ENCODE results near the gene RHEBL1.

The RHEBL1 gene

DNA sequence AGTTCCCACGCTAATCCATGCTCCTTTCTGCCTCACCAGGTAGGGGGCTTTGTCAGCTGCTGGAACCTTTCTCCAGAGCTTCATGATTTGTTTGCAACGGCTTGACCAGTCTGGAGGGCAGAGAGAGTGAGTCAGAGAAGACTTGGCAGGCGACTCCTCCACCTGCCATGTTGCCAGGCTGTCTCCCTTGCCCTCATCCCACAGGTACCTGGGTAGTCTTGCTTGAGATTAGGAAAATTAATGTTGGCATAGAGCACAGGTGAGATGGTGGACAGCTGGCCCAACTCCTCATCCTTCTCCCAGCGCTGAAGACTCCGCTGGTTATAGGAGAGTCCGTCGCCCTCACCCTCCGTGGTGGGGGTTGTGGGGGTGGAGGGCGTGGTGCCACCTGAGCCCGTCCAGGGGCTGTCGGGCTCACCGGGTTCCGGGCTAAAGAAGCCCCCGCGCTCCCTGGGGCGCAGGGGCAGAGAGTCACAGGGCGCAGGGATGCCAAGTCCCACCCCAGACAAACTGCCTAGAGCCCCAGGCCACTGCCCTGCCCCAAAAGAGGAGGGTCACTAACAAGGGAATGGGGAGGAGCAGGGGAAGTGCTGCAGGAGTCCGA is 27.8 kb downstream of the RHEBL1 start:
- WGBS, 2 donors (ENCODE audit: extremely low coverage in 2 of 2, insufficient read length in 2 of 2, insufficient replicate concordance in 1 of 2), result no CpG with 5 or more reads among the region's 18 CpGs
- Histone ChIP-seq H3K18ac (ENCODE audit: low read length) (no peak overlapping the region), H4K8ac (ENCODE audit: low read depth, low read length) (no peak overlapping the region), H3K4ac (ENCODE audit: low read length) (no peak overlapping the region), H3K27ac (replicated peaks; ENCODE audit: low read length) (no peak overlapping the region), H3K4me3 (ENCODE audit: low read length in 2 of 2) (no peak overlapping the region), H3K36me3 (replicated peaks in 1 of 2; ENCODE audit: control insufficient read depth in 2 of 2, insufficient read depth in 2 of 2, low read length in 2 of 2) (peaks cover 83 to 100% of the 10 kb centered on the region in 2 donors), H4K91ac (ENCODE audit: low read depth, low read length, poor library complexity) (no peak overlapping the region), H3K9ac (ENCODE audit: low read depth, low read length, poor library complexity) (no peak overlapping the region), H3K9me3 (replicated peaks in 1 of 2; ENCODE audit: control insufficient read depth in 2 of 2, insufficient read depth in 1 of 2, low read depth in 1 of 2, low read length in 2 of 2) (no peaks in the 10 kb centered on the region), H3K23ac (ENCODE audit: low read depth, low read length, poor library complexity) (no peak overlapping the region), H2AFZ (ENCODE audit: low read length) (no peak overlapping the region), H2BK120ac (ENCODE audit: low read depth, low read length) (no peak overlapping the region), H3K27me3 (ENCODE audit: control insufficient read depth in 3 of 3, insufficient read depth in 3 of 3, low read depth in 1 of 3, low read length in 3 of 3) (no peaks in the 10 kb centered on the region), H3K79me1 (ENCODE audit: low read depth, low read length) (peaks cover 23% of the 10 kb centered on the region), H2AK5ac (ENCODE audit: low read depth, low read length) (no peak overlapping the region), H2BK5ac (ENCODE audit: low read length) (no peak overlapping the region), H3K4me1 (ENCODE audit: control insufficient read depth in 2 of 2, insufficient read depth in 1 of 2, low read depth in 1 of 2, low read length in 2 of 2) (no peaks in the 10 kb centered on the region), H2BK15ac (ENCODE audit: low read length) (no peak overlapping the region), H2BK12ac (ENCODE audit: low read length) (no peak overlapping the region), H3K4me2 (ENCODE audit: insufficient read depth, low read length, poor library complexity, severe bottlenecking) (no peak overlapping the region), H3K14ac (ENCODE audit: low read length) (no peak overlapping the region)
- no peak for DNase-seq (ENCODE audit: low spot score)

GRCh38 chr12:49041036-49041880 is 28.5 kb downstream of the RHEBL1 start:
- Histone ChIP-seq H4K8ac (ENCODE audit: low read depth, low read length) (no peak overlapping the region), H3K27me3 (ENCODE audit: control insufficient read depth in 3 of 3, insufficient read depth in 3 of 3, low read depth in 1 of 3, low read length in 3 of 3) (no peaks in the 10 kb centered on the region), H3K79me1 (ENCODE audit: low read depth, low read length) (peaks cover 21% of the 10 kb centered on the region), H2BK120ac (ENCODE audit: low read depth, low read length) (no peak overlapping the region), H3K9me3 (replicated peaks in 1 of 2; ENCODE audit: control insufficient read depth in 2 of 2, insufficient read depth in 1 of 2, low read depth in 1 of 2, low read length in 2 of 2) (no peaks in the 10 kb centered on the region), H3K18ac (ENCODE audit: low read length) (no peak overlapping the region), H2BK15ac (ENCODE audit: low read length) (no peak overlapping the region), H3K4ac (ENCODE audit: low read length) (no peak overlapping the region), H2AK5ac (ENCODE audit: low read depth, low read length) (no peak overlapping the region), H3K23ac (ENCODE audit: low read depth, low read length, poor library complexity) (no peak overlapping the region), H3K36me3 (replicated peaks in 1 of 2; ENCODE audit: control insufficient read depth in 2 of 2, insufficient read depth in 2 of 2, low read length in 2 of 2) (peaks cover 80 to 99% of the 10 kb centered on the region in 2 donors), H4K91ac (ENCODE audit: low read depth, low read length, poor library complexity) (no peak overlapping the region), H2BK5ac (ENCODE audit: low read length) (no peak overlapping the region), H3K27ac (replicated peaks; ENCODE audit: low read length) (no peak overlapping the region), H2AFZ (ENCODE audit: low read length) (no peak overlapping the region), H3K4me1 (ENCODE audit: control insufficient read depth in 2 of 2, insufficient read depth in 1 of 2, low read depth in 1 of 2, low read length in 2 of 2) (no peaks in the 10 kb centered on the region), H3K14ac (ENCODE audit: low read length) (no peak overlapping the region), H3K4me2 (ENCODE audit: insufficient read depth, low read length, poor library complexity, severe bottlenecking) (no peak overlapping the region), H2BK12ac (ENCODE audit: low read length) (no peak overlapping the region), H3K9ac (ENCODE audit: low read depth, low read length, poor library complexity) (peak overlapping the region; percentile 21), H3K4me3 (ENCODE audit: low read length in 2 of 2) (no peak overlapping the region)
- DNase-seq (ENCODE audit: low spot score), result no peak
- no CpG with 5 or more reads among the region's 31 CpGs for WGBS, 2 donors (ENCODE audit: extremely low coverage in 2 of 2, insufficient read length in 2 of 2, insufficient replicate concordance in 1 of 2)

DNA sequence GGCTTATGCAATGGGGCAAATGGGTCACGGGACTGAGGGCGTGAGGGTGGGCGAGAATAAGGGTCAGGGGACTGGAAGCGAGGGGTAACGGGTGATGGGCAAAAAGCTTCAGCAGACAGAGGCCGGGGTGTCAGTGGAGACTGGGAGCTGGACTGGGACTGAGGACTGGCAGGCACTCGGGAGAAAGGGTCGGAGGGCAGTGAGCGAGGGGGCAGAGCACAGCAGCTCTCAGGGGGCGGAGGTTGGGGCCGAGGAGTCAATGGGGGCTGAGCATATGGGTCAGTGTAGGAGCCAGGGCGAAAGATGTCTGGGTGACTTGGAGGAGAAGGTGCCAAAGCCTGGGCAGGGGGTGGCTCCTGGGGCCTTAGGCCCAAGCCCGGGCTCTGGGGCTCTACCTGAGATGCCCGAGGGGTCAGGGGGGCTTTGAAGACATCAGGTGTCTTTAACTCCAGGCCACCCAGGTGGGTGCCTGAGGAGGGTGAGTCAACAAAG is 29.4 kb downstream of the RHEBL1 start:
- H2AK5ac ChIP-seq (ENCODE audit: low read depth, low read length), result no peak overlapping the region
- no peak overlapping the region for H3K23ac ChIP-seq (ENCODE audit: low read depth, low read length, poor library complexity)
- H3K4me1 ChIP-seq (ENCODE audit: control insufficient read depth in 2 of 2, insufficient read depth in 1 of 2, low read depth in 1 of 2, low read length in 2 of 2), result no peaks in the 10 kb centered on the region
- no peak for DNase-seq (ENCODE audit: low spot score)
- no peak overlapping the region for H3K14ac ChIP-seq (ENCODE audit: low read length)
- WGBS, 2 donors (ENCODE audit: extremely low coverage in 2 of 2, insufficient read length in 2 of 2, insufficient replicate concordance in 1 of 2), result no CpG with 5 or more reads among the region's 14 CpGs
- H3K4ac ChIP-seq (ENCODE audit: low read length), result no peak overlapping the region
- H3K79me1 ChIP-seq (ENCODE audit: low read depth, low read length), result peaks cover 21% of the 10 kb centered on the region
- no peak overlapping the region for H3K4me2 ChIP-seq (ENCODE audit: insufficient read depth, low read length, poor library complexity, severe bottlenecking)
- H3K36me3 ChIP-seq (replicated peaks in 1 of 2; ENCODE audit: control insufficient read depth in 2 of 2, insufficient read depth in 2 of 2, low read length in 2 of 2), result peaks cover 72 to 99% of the 10 kb centered on the region in 2 donors
- no peak overlapping the region for H3K18ac ChIP-seq (ENCODE audit: low read length)
- no peak overlapping the region for H3K4me3 ChIP-seq (ENCODE audit: low read length in 2 of 2)
- H2BK15ac ChIP-seq (ENCODE audit: low read length), result no peak overlapping the region
- peak overlapping the region; percentile 12 for H3K9ac ChIP-seq (ENCODE audit: low read depth, low read length, poor library complexity)
- H3K9me3 ChIP-seq (replicated peaks in 1 of 2; ENCODE audit: control insufficient read depth in 2 of 2, insufficient read depth in 1 of 2, low read depth in 1 of 2, low read length in 2 of 2), result no peaks in the 10 kb centered on the region
- no peak overlapping the region for H2BK120ac ChIP-seq (ENCODE audit: low read depth, low read length)
- no peaks in the 10 kb centered on the region for H3K27me3 ChIP-seq (ENCODE audit: control insufficient read depth in 3 of 3, insufficient read depth in 3 of 3, low read depth in 1 of 3, low read length in 3 of 3)
- no peak overlapping the region for H2BK12ac ChIP-seq (ENCODE audit: low read length)
- no peak overlapping the region for H3K27ac ChIP-seq (replicated peaks; ENCODE audit: low read length)
- H4K91ac ChIP-seq (ENCODE audit: low read depth, low read length, poor library complexity), result no peak overlapping the region
- H4K8ac ChIP-seq (ENCODE audit: low read depth, low read length), result peak overlapping the region; percentile 48
- no peak overlapping the region for H2AFZ ChIP-seq (ENCODE audit: low read length)
- no peak overlapping the region for H2BK5ac ChIP-seq (ENCODE audit: low read length)
